Measurements from ENCODE around the gene NEDD4L.

DNA sequence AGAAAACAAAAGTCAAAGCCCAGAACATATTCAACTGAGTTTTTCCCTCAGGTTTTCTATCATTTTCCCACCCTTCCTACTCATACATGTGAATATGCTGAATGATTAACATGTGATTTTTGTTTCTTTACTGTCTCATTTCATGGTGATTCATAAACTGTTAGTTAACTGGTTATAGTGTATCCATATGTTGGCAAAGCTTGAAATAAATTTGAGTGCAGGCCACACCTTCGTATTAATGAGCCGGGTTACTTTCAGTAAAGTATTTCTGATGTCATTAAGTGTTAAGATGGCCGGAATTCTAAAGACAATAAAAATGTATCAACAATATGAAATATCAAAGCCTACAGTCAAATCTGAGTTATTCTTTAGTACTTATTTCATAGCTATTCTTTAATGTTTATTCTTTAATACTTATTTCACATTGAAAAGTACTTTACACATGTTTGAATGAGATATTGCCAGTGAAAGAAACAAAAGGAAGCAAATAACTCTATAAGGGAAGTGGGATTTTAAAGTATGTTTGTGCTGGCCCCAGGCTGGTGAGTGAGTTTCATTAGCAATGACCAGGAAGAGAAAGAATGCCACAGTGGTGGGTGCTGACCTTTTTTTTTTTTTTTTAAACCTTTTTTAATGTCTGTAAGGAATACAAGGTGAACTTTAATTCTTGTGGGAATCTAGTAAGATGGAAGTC is 178.6 kb downstream of the NEDD4L start:
- TF ChIP-seq, protein P1, sequence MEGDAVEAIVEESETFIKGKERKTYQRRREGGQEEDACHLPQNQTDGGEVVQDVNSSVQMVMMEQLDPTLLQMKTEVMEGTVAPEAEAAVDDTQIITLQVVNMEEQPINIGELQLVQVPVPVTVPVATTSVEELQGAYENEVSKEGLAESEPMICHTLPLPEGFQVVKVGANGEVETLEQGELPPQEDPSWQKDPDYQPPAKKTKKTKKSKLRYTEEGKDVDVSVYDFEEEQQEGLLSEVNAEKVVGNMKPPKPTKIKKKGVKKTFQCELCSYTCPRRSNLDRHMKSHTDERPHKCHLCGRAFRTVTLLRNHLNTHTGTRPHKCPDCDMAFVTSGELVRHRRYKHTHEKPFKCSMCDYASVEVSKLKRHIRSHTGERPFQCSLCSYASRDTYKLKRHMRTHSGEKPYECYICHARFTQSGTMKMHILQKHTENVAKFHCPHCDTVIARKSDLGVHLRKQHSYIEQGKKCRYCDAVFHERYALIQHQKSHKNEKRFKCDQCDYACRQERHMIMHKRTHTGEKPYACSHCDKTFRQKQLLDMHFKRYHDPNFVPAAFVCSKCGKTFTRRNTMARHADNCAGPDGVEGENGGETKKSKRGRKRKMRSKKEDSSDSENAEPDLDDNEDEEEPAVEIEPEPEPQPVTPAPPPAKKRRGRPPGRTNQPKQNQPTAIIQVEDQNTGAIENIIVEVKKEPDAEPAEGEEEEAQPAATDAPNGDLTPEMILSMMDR (IDR thresholded peaks at IDR 0.05), result no peak
- TF ChIP-seq POLR2A (IDR thresholded peaks at IDR 0.05; ENCODE audit: low read depth), result no peak

Data from esophagus muscularis mucosa (tissue), 3 donors.